ENCODE results near the gene KLHL3. TPM values are rescaled to one million over a fixed set of nuclear protein-coding genes. Genes with fewer than 3 reads are reported as not detected.

Gene KLHL3
- total RNA-seq, 1 donor from 2014 or later: 6.7 TPM

- Histone ChIP-seq H3K9me3 (no peaks in the 10 kb centered on the region), H3K27me3 (ENCODE audit: low read depth) (no peaks in the 10 kb centered on the region), H3K27ac (peak overlapping the region; percentile 99), H3K4me3 (peak overlapping the region; percentile 82), H3K4me1 (peaks cover 40% of the 10 kb centered on the region), H3K36me3 (no peaks in the 10 kb centered on the region)
- no peak for DNase-seq
- peak; percentile 77 for TF ChIP-seq CTCF (IDR thresholded peaks at IDR 0.05)
- ATAC-seq: no peak
- intact Hi-C loops (cut with DNase I): no loop called here
These were observed 16.1 kb upstream of the KLHL3 start for GRCh38 chr5:137751869-137752491.

GRCh38 chr5:137750436-137750835, 14.5 kb upstream of the KLHL3 start:
- Histone ChIP-seq H3K27me3 (ENCODE audit: low read depth) (no peaks in the 10 kb centered on the region), H3K27ac (no peak overlapping the region), H3K9me3 (no peaks in the 10 kb centered on the region), H3K36me3 (no peaks in the 10 kb centered on the region), H3K4me1 (peaks cover 40% of the 10 kb centered on the region), H3K4me3 (no peak overlapping the region)
- DNase-seq (no peak), ATAC-seq (no peak)
- intact Hi-C loops (cut with DNase I): no loop called here
- no peak for TF ChIP-seq CTCF (IDR thresholded peaks at IDR 0.05)

GRCh38 chr5:137747848-137748247, 12.0 kb upstream of the KLHL3 start:
- H3K27me3 ChIP-seq (ENCODE audit: low read depth): no peaks in the 10 kb centered on the region
- H3K27ac ChIP-seq: no peak overlapping the region
- ATAC-seq: no peak
- DNase-seq: no peak
- no peak for TF ChIP-seq CTCF (IDR thresholded peaks at IDR 0.05)
- no peak overlapping the region for H3K4me3 ChIP-seq
- intact Hi-C loops (cut with DNase I): loop anchor here (10.0 kb wide), 1 partner anchor 93 kb away; no protein-coding TSS in a partner anchor
- no peaks in the 10 kb centered on the region for H3K9me3 ChIP-seq
- no peaks in the 10 kb centered on the region for H3K36me3 ChIP-seq
- peaks cover 35% of the 10 kb centered on the region for H3K4me1 ChIP-seq

GRCh38 chr5:137743031-137743640, 7.2 kb upstream of the KLHL3 start:
- no peak overlapping the region for H3K27ac ChIP-seq
- intact Hi-C loops (cut with DNase I): loop anchor here (10.0 kb wide), 1 partner anchor 88 kb away; no protein-coding TSS in a partner anchor
- ATAC-seq (peak; percentile 77 to 81), DNase-seq (no peak)
- H3K4me1 ChIP-seq: no peaks in the 10 kb centered on the region
- no peaks in the 10 kb centered on the region for H3K27me3 ChIP-seq (ENCODE audit: low read depth)
- TF ChIP-seq CTCF (IDR thresholded peaks at IDR 0.05): peak; percentile 58
- H3K36me3 ChIP-seq: no peaks in the 10 kb centered on the region
- H3K9me3 ChIP-seq: no peaks in the 10 kb centered on the region
- H3K4me3 ChIP-seq: no peak overlapping the region

- intact Hi-C loops (cut with DNase I): loop anchor here (10.0 kb wide), 1 partner anchor 87 kb away; no protein-coding TSS in a partner anchor
- ATAC-seq: no peak
- TF ChIP-seq CTCF (IDR thresholded peaks at IDR 0.05): no peak
These were observed 5.8 kb upstream of the KLHL3 start for GRCh38 chr5:137741718-137742117.

More at GRCh38 chr5:137741718-137742117, 5.8 kb upstream of the KLHL3 start:
- H3K9me3 ChIP-seq: no peaks in the 10 kb centered on the region
- DNase-seq: no peak
- no peak overlapping the region for H3K27ac ChIP-seq
- peaks cover 9% of the 10 kb centered on the region for H3K4me1 ChIP-seq
- H3K36me3 ChIP-seq: no peaks in the 10 kb centered on the region
- H3K4me3 ChIP-seq: no peak overlapping the region
- no peaks in the 10 kb centered on the region for H3K27me3 ChIP-seq (ENCODE audit: low read depth)
